Caco-2 (cell line): ENCODE data around the gene ACOT11. TPM values are rescaled to one million over a fixed set of nuclear protein-coding genes. Genes with fewer than 3 reads are reported as not detected.
A peak's percentile ranks its signal among the peaks of the same experiment; 100 is the strongest.
"Not testable (repeated sequence)": the region's sequence is repeated elsewhere in the genome, so short reads cannot be mapped to it uniquely, and the experiment has no call there.

Source experiments
- BruUV-seq: library from RNA; stranded (reverse); fragments of 400-500 nt; replicated peaks from 2 replicates; lab custom pipeline; 2021; lab: Mats Ljungman, UMichigan
- CTCF ChIA-PET: fragments of 300-600 bp; sonication (Branson Sonifier 250); formaldehyde crosslinking; loops from one replicate; lab custom pipeline; 2022; ENCODE audit warnings: antibody characterized with exemption; lab: Charles Lee
- POLR2A ChIA-PET: fragments of 300-600 bp; sonication (Branson Sonifier 250); formaldehyde crosslinking; loops from one replicate; lab custom pipeline; 2022; ENCODE audit warnings: antibody characterized with exemption; lab: Charles Lee
- DNase-seq, 2 experiments: peaks; one replicate each; pipeline versions ENCODE4 v3.0.0 to v3.0.0-alpha.2; 2020 to 2022
- H3K27me3 ChIP-seq: replicated peaks from 2 replicates; pipeline ENCODE4 v1.6.0; 2011; ENCODE audit warnings: low read length; ENCODE audit not compliant: control insufficient read depth, insufficient read depth
- H3K36me3 ChIP-seq: 2 replicates; pipeline ENCODE4 v1.5.1; 2011; ENCODE audit warnings: low read length; ENCODE audit not compliant: control insufficient read depth, insufficient read depth
- H3K4me1 ChIP-seq: fragments of 250-450 bp; sonication (Bioruptor Pico); 2 replicates; pipeline ENCODE4 v1.5.1; 2020; ENCODE audit warnings: mild to moderate bottlenecking
- H3K4me3 ChIP-seq: 2 replicates; pipeline ENCODE4 v1.5.1; 2011; ENCODE audit warnings: low read depth, mild to moderate bottlenecking, control low read depth, low read length
- H3K9me3 ChIP-seq: fragments of 250-450 bp; sonication (Bioruptor Pico); 2 replicates; pipeline ENCODE4 v1.5.1; 2020; ENCODE audit warnings: mild to moderate bottlenecking, moderate library complexity
- H3K27ac Mint-ChIP-seq: one replicate; pipeline ENCODE4 v1.8.0; 2022; ENCODE audit warnings: mixed read lengths; ENCODE audit not compliant: unreplicated experiment
- H3K27me3 Mint-ChIP-seq: one replicate; pipeline ENCODE4 v1.8.0; 2022; ENCODE audit warnings: mixed read lengths; ENCODE audit not compliant: insufficient read depth, unreplicated experiment
- H3K36me3 Mint-ChIP-seq: one replicate; pipeline ENCODE4 v1.8.0; 2022; ENCODE audit warnings: mild to moderate bottlenecking, mixed read lengths; ENCODE audit not compliant: insufficient read depth, unreplicated experiment
- H3K4me1 Mint-ChIP-seq: one replicate; pipeline ENCODE4 v1.8.0; 2022; ENCODE audit warnings: low read depth, mixed read lengths; ENCODE audit not compliant: unreplicated experiment
- H3K4me3 Mint-ChIP-seq: one replicate; pipeline ENCODE4 v1.8.0; 2022; ENCODE audit warnings: mild to moderate bottlenecking, moderate library complexity, mixed read lengths; ENCODE audit not compliant: unreplicated experiment
- H3K9me3 Mint-ChIP-seq: one replicate; pipeline ENCODE4 v1.8.0; 2022; ENCODE audit warnings: mixed read lengths; ENCODE audit not compliant: unreplicated experiment
- intact Hi-C: fragments of 100-400 bp; cut with micrococcal nuclease; formaldehyde crosslinking; loops from one replicate; pipeline ENCODE4 v1.10.0; 2022; ENCODE audit not compliant: unreplicated experiment
- total RNA-seq: library from RNA; stranded (reverse); gene quantifications from 2 replicates; pipeline ENCODE4 v1.2.3, GENCODE V29; 2022
- TF ChIP-seq, protein P1 (sequence below), 2 experiments: fragments of 200-600 bp in 1 of 2; IDR thresholded peaks; 1 replicate in 1 of 2; 2 replicates in 1 of 2; pipeline versions ENCODE4 v1.5.1 to v1.8.0; 2011 to 2022; ENCODE audit warnings: antibody characterized with exemption in 1 of 2, control low read depth in 1 of 2, inconsistent platforms in 1 of 2, low read depth in 1 of 2, low read length in 1 of 2, mild to moderate bottlenecking in 1 of 2, moderate library complexity in 1 of 2; ENCODE audit not compliant: insufficient read depth in 1 of 2, severe bottlenecking in 1 of 2, unreplicated experiment in 1 of 2

ACOT11 gene
- total RNA-seq, 1 experiment from 2014 or later = 4.1 TPM

DNA sequence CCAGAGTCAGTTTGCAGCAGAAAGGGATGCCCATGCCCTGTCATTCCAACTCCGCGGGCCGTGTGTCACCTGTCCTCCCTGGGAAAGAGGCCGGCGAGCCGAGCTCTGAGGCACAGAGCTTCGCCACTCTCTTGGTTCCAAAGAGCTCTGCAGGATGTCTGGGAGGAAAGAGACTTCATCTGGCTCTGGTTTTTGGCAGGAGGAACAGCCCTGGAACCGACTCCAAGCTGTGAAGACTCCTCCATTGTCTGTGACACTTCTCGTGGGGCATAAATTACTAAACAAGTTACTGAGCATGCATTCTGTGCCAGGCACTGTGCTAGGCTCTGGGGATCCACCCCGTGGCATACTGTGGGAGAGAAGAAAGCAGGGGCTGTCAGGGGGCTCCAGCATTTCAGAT, 79.2 kb downstream of the ACOT11 start:
- Mint-ChIP-seq H3K4me1 (peaks cover 9% of the 10 kb centered on the region), H3K9me3 (no peaks in the 10 kb centered on the region), H3K36me3 (no peaks in the 10 kb centered on the region), H3K4me3 (no peak overlapping the region), H3K27me3 (no peaks in the 10 kb centered on the region), H3K27ac (no peak overlapping the region)
- no TSS peak for BruUV-seq
- ChIA-PET POLR2A (no interaction called here), CTCF (no interaction called here)
- TF ChIP-seq, protein P1, sequence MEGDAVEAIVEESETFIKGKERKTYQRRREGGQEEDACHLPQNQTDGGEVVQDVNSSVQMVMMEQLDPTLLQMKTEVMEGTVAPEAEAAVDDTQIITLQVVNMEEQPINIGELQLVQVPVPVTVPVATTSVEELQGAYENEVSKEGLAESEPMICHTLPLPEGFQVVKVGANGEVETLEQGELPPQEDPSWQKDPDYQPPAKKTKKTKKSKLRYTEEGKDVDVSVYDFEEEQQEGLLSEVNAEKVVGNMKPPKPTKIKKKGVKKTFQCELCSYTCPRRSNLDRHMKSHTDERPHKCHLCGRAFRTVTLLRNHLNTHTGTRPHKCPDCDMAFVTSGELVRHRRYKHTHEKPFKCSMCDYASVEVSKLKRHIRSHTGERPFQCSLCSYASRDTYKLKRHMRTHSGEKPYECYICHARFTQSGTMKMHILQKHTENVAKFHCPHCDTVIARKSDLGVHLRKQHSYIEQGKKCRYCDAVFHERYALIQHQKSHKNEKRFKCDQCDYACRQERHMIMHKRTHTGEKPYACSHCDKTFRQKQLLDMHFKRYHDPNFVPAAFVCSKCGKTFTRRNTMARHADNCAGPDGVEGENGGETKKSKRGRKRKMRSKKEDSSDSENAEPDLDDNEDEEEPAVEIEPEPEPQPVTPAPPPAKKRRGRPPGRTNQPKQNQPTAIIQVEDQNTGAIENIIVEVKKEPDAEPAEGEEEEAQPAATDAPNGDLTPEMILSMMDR (IDR thresholded peaks at IDR 0.05; ENCODE audit: insufficient read depth in 1 of 2, low read depth in 1 of 2, low read length in 1 of 2, severe bottlenecking in 1 of 2, unreplicated experiment in 1 of 2) = no peak
- no peak overlapping the region for H3K4me3 ChIP-seq
- intact Hi-C loops = no loop called here
- DNase-seq = no peak
- peaks cover 19% of the 10 kb centered on the region for H3K4me1 ChIP-seq
- no peaks in the 10 kb centered on the region for H3K36me3 ChIP-seq
- H3K9me3 ChIP-seq = no peaks in the 10 kb centered on the region
- H3K27me3 ChIP-seq = no peaks in the 10 kb centered on the region

DNA sequence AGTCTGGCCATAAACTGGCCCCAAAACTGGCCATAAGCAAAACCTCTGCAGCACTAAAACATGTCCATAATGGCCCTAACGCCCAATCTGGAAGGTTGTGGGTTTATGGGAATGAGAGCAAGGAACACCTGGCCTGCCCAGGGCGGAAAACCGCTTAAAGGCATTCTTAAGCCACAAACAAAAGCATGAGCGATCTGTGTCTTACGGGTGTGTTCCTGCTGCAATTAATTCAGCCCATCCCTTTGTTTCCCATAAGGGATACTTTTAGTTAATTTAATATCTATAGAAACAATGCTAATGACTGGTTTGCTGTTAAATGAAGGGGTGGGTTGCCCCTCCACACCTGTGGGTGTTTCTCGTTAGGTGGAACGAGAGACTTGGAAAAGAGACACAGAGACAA, 87.8 kb downstream of the ACOT11 start:
- peaks cover 18% of the 10 kb centered on the region for H3K4me1 Mint-ChIP-seq
- H3K9me3 ChIP-seq, H3K27me3 Mint-ChIP-seq, CTCF ChIA-PET, H3K4me1 ChIP-seq, DNase-seq, H3K4me3 Mint-ChIP-seq, H3K4me3 ChIP-seq, H3K27me3 ChIP-seq, H3K36me3 Mint-ChIP-seq, intact Hi-C loops, H3K36me3 ChIP-seq, BruUV-seq, POLR2A ChIA-PET, H3K27ac Mint-ChIP-seq, H3K9me3 Mint-ChIP-seq: not testable (repeated sequence)

DNA sequence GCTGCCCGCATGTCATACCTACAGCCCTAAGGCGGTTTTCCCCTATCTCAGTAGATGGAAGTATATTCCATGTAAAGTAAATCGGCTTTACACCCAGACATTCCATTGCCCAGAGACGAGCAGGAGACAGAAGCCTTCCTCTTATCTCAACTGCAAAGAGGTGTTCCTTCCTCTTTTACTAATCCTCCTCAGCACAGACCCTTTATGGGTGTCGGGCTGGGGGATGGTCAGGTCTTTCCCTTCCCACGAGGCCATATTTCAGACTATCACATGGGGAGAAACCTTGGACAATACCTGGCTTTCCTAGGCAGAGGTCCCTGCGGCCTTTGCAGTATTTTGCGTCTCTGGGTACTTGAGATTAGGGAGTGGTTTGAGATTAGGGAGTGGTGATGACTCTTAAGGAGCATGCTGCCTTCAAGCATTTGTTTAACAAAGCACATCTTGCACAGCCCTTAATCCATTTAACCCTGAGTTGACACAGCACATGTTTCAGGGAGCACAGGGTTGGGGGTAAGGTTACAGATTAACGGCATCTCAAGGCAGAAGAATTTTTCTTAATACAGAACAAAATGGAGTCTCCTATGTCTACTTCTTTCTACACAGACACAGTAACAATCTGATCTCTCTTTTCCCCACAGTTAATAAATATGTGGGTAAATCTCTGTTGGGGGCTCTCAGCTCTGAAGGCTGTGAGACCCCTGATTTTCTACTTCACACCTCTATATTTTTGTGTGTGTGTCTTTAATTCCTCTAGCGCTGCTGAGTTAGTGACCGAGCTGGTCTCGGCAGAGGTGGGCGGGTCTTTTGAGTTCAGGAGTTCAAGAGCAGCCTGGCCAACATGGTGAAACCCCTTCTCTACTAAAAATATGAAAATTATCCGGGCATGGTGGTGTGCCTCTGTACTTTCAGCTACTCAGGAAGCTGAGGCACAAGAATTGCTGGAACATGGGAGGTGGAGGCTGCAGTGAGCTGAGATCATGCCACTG, 88.7 kb downstream of the ACOT11 start:
- DNase-seq, CTCF ChIA-PET, POLR2A ChIA-PET, H3K27me3 Mint-ChIP-seq, H3K4me3 Mint-ChIP-seq, intact Hi-C loops, H3K27ac Mint-ChIP-seq, H3K9me3 Mint-ChIP-seq, BruUV-seq, H3K4me3 ChIP-seq, H3K9me3 ChIP-seq, H3K36me3 Mint-ChIP-seq, H3K27me3 ChIP-seq, H3K36me3 ChIP-seq: not testable (repeated sequence)
- H3K4me1 ChIP-seq = peaks cover 13% of the 10 kb centered on the region
- H3K4me1 Mint-ChIP-seq = peaks cover 21% of the 10 kb centered on the region

DNA sequence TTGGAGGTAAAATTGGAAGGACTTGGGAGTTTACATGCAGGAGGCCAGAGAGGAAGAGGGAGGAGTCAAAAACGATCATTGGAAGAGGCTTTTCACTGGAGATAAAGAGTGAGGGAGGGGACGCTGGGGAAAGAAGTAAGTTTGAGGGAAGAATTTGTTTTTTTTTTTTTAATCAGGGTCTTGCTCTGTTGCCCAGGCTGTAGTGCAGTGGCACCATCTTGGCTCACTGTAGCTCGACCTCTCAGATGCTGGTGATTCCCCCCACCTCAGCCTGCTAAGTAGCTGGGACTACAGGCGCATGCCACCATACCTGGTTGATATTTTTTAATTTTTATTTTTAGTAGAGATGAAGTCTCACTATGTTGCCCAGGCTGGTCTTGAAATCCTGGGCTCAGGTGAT, 92.3 kb downstream of the ACOT11 start:
- H3K27ac Mint-ChIP-seq = peak overlapping the region; percentile 11
- Histone ChIP-seq H3K36me3 (no peaks in the 10 kb centered on the region), H3K4me3 (no peak overlapping the region), H3K9me3 (0 out of 2 replicates have a peak, but pooled peaks cover 3% of the 10 kb centered on the region), H3K27me3 (no peaks in the 10 kb centered on the region), H3K4me1 (peaks cover 17% of the 10 kb centered on the region)
- no peaks in the 10 kb centered on the region for H3K27me3 Mint-ChIP-seq
- H3K9me3 Mint-ChIP-seq = peaks cover 11% of the 10 kb centered on the region
- H3K4me1 Mint-ChIP-seq = peaks cover 21% of the 10 kb centered on the region
- ChIA-PET CTCF (interaction anchor here (0.5 kb wide), 1 partner anchor 12 kb away, joined by 3 read pairs; no protein-coding TSS in a partner anchor), POLR2A (interaction anchor here (0.6 kb wide), 1 partner anchor 35 kb away, joined by 3 read pairs; no protein-coding TSS in a partner anchor)
- no TSS peak for BruUV-seq
- peaks cover 4% of the 10 kb centered on the region for H3K36me3 Mint-ChIP-seq
- intact Hi-C loops = loop anchor here (10.0 kb wide), 1 partner anchor 66 kb away; no protein-coding TSS in a partner anchor
- H3K4me3 Mint-ChIP-seq = no peak overlapping the region
- DNase-seq = no peak
- TF ChIP-seq, protein P1 (IDR thresholded peaks at IDR 0.05; ENCODE audit: insufficient read depth in 1 of 2, low read depth in 1 of 2, low read length in 1 of 2, severe bottlenecking in 1 of 2, unreplicated experiment in 1 of 2) = no peak
